IMR-90 (cell line): ENCODE data around the gene EIF2A. TPM values are rescaled to one million over a fixed set of nuclear protein-coding genes. Genes with fewer than 3 reads are reported as not detected.
A peak's percentile ranks its signal among the peaks of the same experiment; 100 is the strongest.

ENCODE experiments used
- ATAC-seq: fragments of 200-7000 bp; cut with Tn5 transposase; 2 replicates; pipeline ENCODE4 v1.9.1; 2020; ENCODE audit warnings: low read depth, mild to moderate bottlenecking, moderate library complexity
- BruUV-seq: library from RNA; stranded (reverse); fragments of 400-500 nt; replicated peaks from 2 replicates; lab custom pipeline; 2021; lab: Mats Ljungman, UMichigan
- CTCF ChIA-PET: fragments of 300-600 bp; formaldehyde crosslinking; extraction: SDS; loops from one replicate; lab custom pipeline; 2021; ENCODE audit warnings: antibody characterized with exemption; lab: Yijun Ruan, JAX
- POLR2A ChIA-PET: fragments of 300-600 bp; sonication (Branson Sonifier 250); formaldehyde crosslinking; loops from one replicate; lab custom pipeline; 2022; ENCODE audit warnings: antibody characterized with exemption; ENCODE audit not compliant: unreplicated experiment; lab: Charles Lee
- DNase-seq: peaks from one replicate; pipeline ENCODE4 v3.0.0; 2013
- H2AFZ ChIP-seq: replicated peaks from 2 replicates; pipeline ENCODE3; 2013; ENCODE audit warnings: low read length, mild to moderate bottlenecking; ENCODE audit not compliant: poor library complexity
- H2AK5ac ChIP-seq: 2 replicates; pipeline ENCODE4 v1.6.1; 2013; ENCODE audit warnings: low read depth, low read length, inconsistent platforms
- H2AK9ac ChIP-seq: replicated peaks from 2 replicates; pipeline ENCODE3; 2013; ENCODE audit warnings: mild to moderate bottlenecking, low read depth, low read length, moderate library complexity; ENCODE audit not compliant: poor library complexity
- H2BK120ac ChIP-seq: 2 replicates; pipeline ENCODE4 v1.6.1; 2013; ENCODE audit warnings: low read depth, low read length, inconsistent platforms
- H2BK15ac ChIP-seq: 3 replicates; pipeline ENCODE4 v1.6.1; 2013; ENCODE audit warnings: low read depth, low read length, inconsistent platforms
- H2BK20ac ChIP-seq: 2 replicates; pipeline ENCODE4 v1.6.1; 2013; ENCODE audit warnings: low read depth, mild to moderate bottlenecking, inconsistent platforms, low read length, moderate library complexity
- H2BK5ac ChIP-seq: 2 replicates; pipeline ENCODE4 v1.6.1; 2013; ENCODE audit warnings: mild to moderate bottlenecking, low read depth, low read length, inconsistent platforms; ENCODE audit not compliant: poor library complexity, severe bottlenecking
- H3K14ac ChIP-seq: replicated peaks from 2 replicates; pipeline ENCODE4 v1.6.1; 2013; ENCODE audit warnings: low read depth, low read length, inconsistent platforms
- H3K18ac ChIP-seq: 2 replicates; pipeline ENCODE4 v1.6.1; 2013; ENCODE audit warnings: low read depth, low read length, control low read depth
- H3K23ac ChIP-seq: 2 replicates; pipeline ENCODE4 v1.6.1; 2013; ENCODE audit warnings: low read depth, low read length, inconsistent platforms
- H3K27ac ChIP-seq: 2 replicates; pipeline ENCODE4 v1.5.1; 2013; ENCODE audit warnings: mild to moderate bottlenecking, control low read depth, low read length; ENCODE audit not compliant: insufficient read depth
- H3K27me3 ChIP-seq: 2 replicates; pipeline ENCODE4 v1.6.1; 2013; ENCODE audit warnings: low read length; ENCODE audit not compliant: control insufficient read depth, insufficient read depth
- H3K36me3 ChIP-seq: 2 replicates; pipeline ENCODE4 v1.6.1; 2013; ENCODE audit warnings: low read length, mixed read lengths; ENCODE audit not compliant: control insufficient read depth, insufficient read depth
- H3K4ac ChIP-seq: 2 replicates; pipeline ENCODE4 v1.6.1; 2013; ENCODE audit warnings: low read depth, low read length, inconsistent platforms
- H3K4me1 ChIP-seq: 2 replicates; pipeline ENCODE4 v1.6.1; 2013; ENCODE audit warnings: low read length, mixed read lengths; ENCODE audit not compliant: control insufficient read depth, insufficient read depth
- H3K4me2 ChIP-seq: 2 replicates; pipeline ENCODE4 v1.6.1; 2013; ENCODE audit warnings: low read depth, mild to moderate bottlenecking, control low read depth, low read length, moderate library complexity
- H3K4me3 ChIP-seq: 2 replicates; pipeline ENCODE4 v1.5.1; 2013; ENCODE audit warnings: low read depth, mild to moderate bottlenecking, control low read depth, low read length, moderate library complexity; ENCODE audit not compliant: insufficient read depth
- H3K56ac ChIP-seq: 2 replicates; pipeline ENCODE4 v1.6.1; 2013; ENCODE audit warnings: low read length, inconsistent platforms; ENCODE audit not compliant: insufficient read depth; ENCODE audit errors: extremely low read depth
- H3K79me1 ChIP-seq, 2 experiments: 2 replicates each; pipeline ENCODE4 v1.6.1; 2013; ENCODE audit warnings: low read length in 2 of 2, inconsistent platforms in 1 of 2, low read depth in 1 of 2
- H3K9ac ChIP-seq: 2 replicates; pipeline ENCODE4 v1.6.1; 2013; ENCODE audit warnings: low read depth, low read length, control low read depth
- H3K9me1 ChIP-seq: 2 replicates; pipeline ENCODE4 v1.6.1; 2013; ENCODE audit warnings: low read length, inconsistent platforms; ENCODE audit not compliant: insufficient read depth
- H3K9me3 ChIP-seq: 2 replicates; pipeline ENCODE4 v1.6.1; 2013; ENCODE audit warnings: low read length; ENCODE audit not compliant: control insufficient read depth, insufficient read depth
- H4K20me1 ChIP-seq: 2 replicates; pipeline ENCODE4 v1.6.1; 2013; ENCODE audit warnings: low read length, inconsistent platforms; ENCODE audit not compliant: insufficient read depth
- H4K5ac ChIP-seq: 2 replicates; pipeline ENCODE4 v1.6.1; 2013; ENCODE audit warnings: mild to moderate bottlenecking, low read depth, low read length, control low read depth
- H4K8ac ChIP-seq, 2 experiments: 2 replicates each; pipeline ENCODE4 v1.6.1; 2013; ENCODE audit warnings: low read depth in 2 of 2, low read length in 2 of 2, control low read depth in 1 of 2, inconsistent platforms in 1 of 2
- H4K91ac ChIP-seq: 2 replicates; pipeline ENCODE4 v1.6.1; 2013; ENCODE audit warnings: low read depth, low read length, inconsistent platforms; ENCODE audit not compliant: insufficient read depth
- CEBPB ChIP-seq: IDR thresholded peaks from 2 replicates; pipeline ENCODE4 v1.6.1; 2012; ENCODE audit warnings: low read depth, low read length, improper control_type of control experiment
- FOS ChIP-seq: fragments of 150-350 bp; IDR thresholded peaks from 2 replicates; pipeline ENCODE4 v1.6.1; 2016; ENCODE audit warnings: low read depth, low read length
- MAFK ChIP-seq: IDR thresholded peaks from 2 replicates; pipeline ENCODE4 v1.6.1; 2012; ENCODE audit warnings: low read depth, low read length, improper control_type of control experiment
- NFE2L2 ChIP-seq: fragments of 150-350 bp; IDR thresholded peaks from 2 replicates; pipeline ENCODE4 v1.6.1; 2016; ENCODE audit warnings: low read depth, mild to moderate bottlenecking, low read length
- POLR2A ChIP-seq: IDR thresholded peaks from 2 replicates; pipeline ENCODE4 v1.6.1; 2012; ENCODE audit warnings: mild to moderate bottlenecking, low read depth, low read length
- RAD21 ChIP-seq: IDR thresholded peaks from 2 replicates; pipeline ENCODE4 v1.6.1; 2012; ENCODE audit warnings: low read length, improper control_type of control experiment
- RCOR1 ChIP-seq: IDR thresholded peaks from 2 replicates; pipeline ENCODE4 v1.6.1; 2012; ENCODE audit warnings: mild to moderate bottlenecking, low read length, improper control_type of control experiment; ENCODE audit not compliant: insufficient replicate concordance
- RFX5 ChIP-seq: IDR thresholded peaks from 2 replicates; pipeline ENCODE4 v1.8.0; 2012; ENCODE audit warnings: low read depth, mild to moderate bottlenecking, low read length, moderate library complexity
- SMC3 ChIP-seq: fragments of 150-350 bp; IDR thresholded peaks from 2 replicates; pipeline ENCODE4 v1.6.1; 2016; ENCODE audit warnings: low read depth, mild to moderate bottlenecking, antibody characterized with exemption, low read length, moderate library complexity
- WGBS, 2 experiments: methylation state at CpG; one replicate each; pipeline versions ENCODE4 v1.1.5 to v1.1.7; 2013; ENCODE audit warnings: missing lambda C conversion rate in 2 of 2; ENCODE audit not compliant: insufficient read length in 1 of 2; ENCODE audit errors: extremely low coverage in 2 of 2; 5-methylcytosine and 5-hydroxymethylcytosine counted together
- dilution Hi-C: fragments of 300-500 bp; cut with HindIII; formaldehyde crosslinking; loops from one replicate; pipeline ENCODE4 v1.14.3; 2018; ENCODE audit warnings: low sequenced_read_pairs; ENCODE audit not compliant: unreplicated experiment
- in situ Hi-C: fragments of 300-500 bp; cut with MboI; formaldehyde crosslinking; loops from 3 replicates; pipeline ENCODE4 v1.14.3; 2019; ENCODE audit warnings: low sequenced_read_pairs, inconsistent platforms, mixed read lengths
- intact Hi-C: fragments of 100-400 bp; cut with micrococcal nuclease; formaldehyde crosslinking; loops from 2 replicates; pipeline ENCODE4 v1.10.0; 2022
- polyA plus RNA-seq, 3 experiments: library from polyadenylated mRNA; depleted of rRNA; stranded (reverse); fragments of >200 nt; gene quantifications; 2 replicates each; pipeline ENCODE4 v1.2.3, GENCODE V29; 2012; ENCODE audit warnings: low replicate concordance in 1 of 3
- total RNA-seq: library from RNA; depleted of rRNA; stranded (reverse); fragments of >200 nt; gene quantifications from 2 replicates; pipeline ENCODE4 v1.2.3, GENCODE V29; 2012
- TF ChIP-seq, protein P1 (sequence below): conservative IDR thresholded peaks from 2 replicates; pipeline ENCODE4 v1.5.1; 2012; ENCODE audit warnings: mild to moderate bottlenecking, low read depth, low read length, improper control_type of control experiment
- TF ChIP-seq, protein P2 (sequence below): fragments of 150-350 bp; IDR thresholded peaks from 2 replicates; pipeline ENCODE4 v1.6.1; 2017; ENCODE audit warnings: mild to moderate bottlenecking, antibody characterized with exemption, low read length, low read depth

The EIF2A gene
- total and polyA plus RNA-seq, 2 of the 4 experiments (the other 2 are of a cell fraction): 61.2 to 166 TPM

DNA sequence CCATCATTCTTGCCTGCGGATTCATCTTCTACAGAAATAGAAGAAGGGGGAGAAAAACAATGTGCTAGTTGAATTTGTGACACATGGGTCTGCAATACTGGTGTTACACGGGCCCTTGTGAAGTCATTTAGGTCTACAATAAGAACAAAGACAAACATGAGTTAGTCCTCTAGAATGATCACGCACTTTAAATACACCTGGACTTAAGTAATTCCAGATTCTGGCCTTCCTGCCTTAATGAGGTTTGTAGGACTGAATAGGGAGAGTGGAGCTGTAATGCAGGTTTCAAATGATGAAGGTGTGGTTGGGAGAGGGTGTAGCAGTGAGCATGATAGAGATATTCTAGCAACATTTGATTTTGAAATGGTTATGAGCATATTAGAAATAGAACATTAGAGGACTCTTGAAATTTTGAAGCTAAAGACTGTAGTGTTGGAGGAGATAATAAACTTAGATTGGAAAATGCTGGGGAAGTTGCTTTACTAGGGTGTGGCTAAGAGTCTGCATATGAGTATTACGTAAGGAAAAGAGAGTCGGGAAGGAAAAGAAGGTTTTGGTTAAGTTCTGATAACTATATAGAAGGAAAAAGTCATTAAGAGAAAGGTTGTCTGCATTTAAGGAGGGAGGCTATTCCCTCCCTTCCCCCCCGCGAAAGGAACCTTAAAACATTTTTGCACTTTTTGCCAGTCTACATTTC lies 606 bp downstream of the EIF2A start:
- TF ChIP-seq CEBPB (no peak), RCOR1 (no peak), POLR2A (no peak), MAFK (no peak), FOS (no peak), RFX5 (no peak), SMC3 (no peak), RAD21 (no peak), NFE2L2 (no peak)
- TF ChIP-seq, protein P1, sequence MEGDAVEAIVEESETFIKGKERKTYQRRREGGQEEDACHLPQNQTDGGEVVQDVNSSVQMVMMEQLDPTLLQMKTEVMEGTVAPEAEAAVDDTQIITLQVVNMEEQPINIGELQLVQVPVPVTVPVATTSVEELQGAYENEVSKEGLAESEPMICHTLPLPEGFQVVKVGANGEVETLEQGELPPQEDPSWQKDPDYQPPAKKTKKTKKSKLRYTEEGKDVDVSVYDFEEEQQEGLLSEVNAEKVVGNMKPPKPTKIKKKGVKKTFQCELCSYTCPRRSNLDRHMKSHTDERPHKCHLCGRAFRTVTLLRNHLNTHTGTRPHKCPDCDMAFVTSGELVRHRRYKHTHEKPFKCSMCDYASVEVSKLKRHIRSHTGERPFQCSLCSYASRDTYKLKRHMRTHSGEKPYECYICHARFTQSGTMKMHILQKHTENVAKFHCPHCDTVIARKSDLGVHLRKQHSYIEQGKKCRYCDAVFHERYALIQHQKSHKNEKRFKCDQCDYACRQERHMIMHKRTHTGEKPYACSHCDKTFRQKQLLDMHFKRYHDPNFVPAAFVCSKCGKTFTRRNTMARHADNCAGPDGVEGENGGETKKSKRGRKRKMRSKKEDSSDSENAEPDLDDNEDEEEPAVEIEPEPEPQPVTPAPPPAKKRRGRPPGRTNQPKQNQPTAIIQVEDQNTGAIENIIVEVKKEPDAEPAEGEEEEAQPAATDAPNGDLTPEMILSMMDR: no peak
- TF ChIP-seq, protein P2, sequence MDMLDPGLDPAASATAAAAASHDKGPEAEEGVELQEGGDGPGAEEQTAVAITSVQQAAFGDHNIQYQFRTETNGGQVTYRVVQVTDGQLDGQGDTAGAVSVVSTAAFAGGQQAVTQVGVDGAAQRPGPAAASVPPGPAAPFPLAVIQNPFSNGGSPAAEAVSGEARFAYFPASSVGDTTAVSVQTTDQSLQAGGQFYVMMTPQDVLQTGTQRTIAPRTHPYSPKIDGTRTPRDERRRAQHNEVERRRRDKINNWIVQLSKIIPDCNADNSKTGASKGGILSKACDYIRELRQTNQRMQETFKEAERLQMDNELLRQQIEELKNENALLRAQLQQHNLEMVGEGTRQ: no peak
- no CpG with 5 or more reads among the region's 7 CpGs for WGBS, 2 experiments
- ATAC-seq: no peak
- Histone ChIP-seq H3K9ac (peak overlapping the region; percentile 74), H3K14ac (peak overlapping the region; percentile 98), H2AK9ac (peak overlapping the region; percentile 35), H4K91ac (peak overlapping the region; percentile 77), H3K4me3 (peak overlapping the region; percentile 71), H4K5ac (peak overlapping the region; percentile 87), H2BK5ac (peak overlapping the region; percentile 93), H2AK5ac (peak overlapping the region; percentile 85; the same call in 1 of the 2 replicates), H3K27ac (peak overlapping the region; percentile 85), H2BK120ac (peak overlapping the region; percentile 75; the same call in 1 of the 2 replicates), H3K56ac (peak overlapping the region; percentile 97), H2AFZ (peak overlapping the region; percentile 93), H3K23ac (peak overlapping the region; percentile 99), H3K79me1 (peaks cover 9 to 41% of the 10 kb centered on the region in 2 experiments), H3K9me1 (no peaks in the 10 kb centered on the region), H3K4me1 (no peaks in the 10 kb centered on the region), H3K27me3 (no peaks in the 10 kb centered on the region), H3K18ac (peak overlapping the region; percentile 70; the same call in 1 of the 2 replicates), H4K20me1 (peaks cover 27% of the 10 kb centered on the region; the same call in 1 of the 2 replicates), H4K8ac (peak overlapping the region; percentile 81 to 97), H3K4ac (peak overlapping the region; percentile 98), H2BK20ac (no peak overlapping the region; the same call in 1 of the 2 replicates), H3K9me3 (no peaks in the 10 kb centered on the region), H3K36me3 (peaks cover under 1% of the 10 kb centered on the region; the same call in 1 of the 2 replicates), H2BK15ac (peak overlapping the region; percentile 6; the same call in 1 of the 3 replicates), H3K4me2 (peak overlapping the region; percentile 98)
- POLR2A ChIA-PET: no interaction called here
- dilution Hi-C loops (no loop called here), intact Hi-C loops (no loop called here), in situ Hi-C loops (no loop called here)
- peak; percentile 76 for DNase-seq
- BruUV-seq: TSS peak; percentile 85
- CTCF ChIA-PET: interaction anchor here (0.6 kb wide), 1 partner anchor 570 kb away, joined by 3 read pairs; no protein-coding TSS in a partner anchor
